Trophoblast cell (in vitro differentiated cells and primary cell): ENCODE measurements around the gene MX2.

Experiments
- DNase-seq, 2 donors: peaks; one replicate each; pipeline ENCODE4 v3.0.0-alpha.2; 2016
- H2AFZ ChIP-seq: 2 replicates; pipeline ENCODE4 v1.6.1; 2013; ENCODE audit warnings: low read length, moderate library complexity, mild to moderate bottlenecking; ENCODE audit not compliant: insufficient read depth, poor library complexity
- H2AK5ac ChIP-seq: 2 replicates; pipeline ENCODE4 v1.6.1; 2013; ENCODE audit warnings: mild to moderate bottlenecking, low read length
- H2BK120ac ChIP-seq: 2 replicates; pipeline ENCODE4 v1.6.1; 2013; ENCODE audit warnings: low read length, mild to moderate bottlenecking, moderate library complexity; ENCODE audit not compliant: insufficient read depth, poor library complexity
- H2BK12ac ChIP-seq: 2 replicates; pipeline ENCODE4 v1.6.1; 2013; ENCODE audit warnings: mild to moderate bottlenecking, low read length, moderate library complexity
- H2BK5ac ChIP-seq: 2 replicates; pipeline ENCODE4 v1.6.1; 2013; ENCODE audit warnings: low read length, low read depth, moderate library complexity, mild to moderate bottlenecking; ENCODE audit not compliant: poor library complexity
- H3K14ac ChIP-seq: 2 replicates; pipeline ENCODE4 v1.6.1; 2013; ENCODE audit warnings: mild to moderate bottlenecking, low read length
- H3K18ac ChIP-seq: 2 replicates; pipeline ENCODE4 v1.6.1; 2013; ENCODE audit warnings: mild to moderate bottlenecking, low read length
- H3K23ac ChIP-seq: 2 replicates; pipeline ENCODE4 v1.6.1; 2013; ENCODE audit warnings: low read length
- H3K27ac ChIP-seq: 2 replicates; pipeline ENCODE4 v1.5.1; 2013; ENCODE audit warnings: low read depth, mild to moderate bottlenecking, inconsistent platforms, low read length, moderate library complexity
- H3K27me3 ChIP-seq: 2 replicates; pipeline ENCODE4 v1.6.1; 2013; ENCODE audit warnings: inconsistent platforms, mild to moderate bottlenecking, low read length, moderate library complexity; ENCODE audit not compliant: insufficient read depth
- H3K36me3 ChIP-seq, 2 experiments: 1 replicate in 1 of 2; 2 replicates in 1 of 2; pipeline ENCODE4 v1.6.1; 2013; ENCODE audit warnings: low read length in 2 of 2, mild to moderate bottlenecking in 2 of 2, moderate library complexity in 1 of 2; ENCODE audit not compliant: insufficient read depth in 2 of 2, control insufficient read depth in 1 of 2
- H3K4ac ChIP-seq: 2 replicates; pipeline ENCODE4 v1.6.1; 2013; ENCODE audit warnings: low read depth, mild to moderate bottlenecking, low read length, moderate library complexity
- H3K4me1 ChIP-seq, 2 experiments: 1 replicate in 1 of 2; 2 replicates in 1 of 2; pipeline ENCODE4 v1.6.1; 2013; ENCODE audit warnings: low read length in 2 of 2, mild to moderate bottlenecking in 2 of 2, moderate library complexity in 1 of 2; ENCODE audit not compliant: insufficient read depth in 2 of 2, control insufficient read depth in 1 of 2
- H3K4me2 ChIP-seq: 2 replicates; pipeline ENCODE4 v1.6.1; 2013; ENCODE audit warnings: inconsistent platforms, mild to moderate bottlenecking, low read length, moderate library complexity
- H3K4me3 ChIP-seq: 2 replicates; pipeline ENCODE4 v1.5.1; 2013; ENCODE audit warnings: mild to moderate bottlenecking, low read depth, low read length, inconsistent platforms
- H3K79me1 ChIP-seq: one replicate; pipeline ENCODE4 v1.6.1; 2013; ENCODE audit warnings: low read length
- H3K79me2 ChIP-seq: 2 replicates; pipeline ENCODE4 v1.6.1; 2013; ENCODE audit warnings: low read length, mild to moderate bottlenecking; ENCODE audit not compliant: control insufficient read depth, insufficient read depth, poor library complexity
- H3K9ac ChIP-seq: 2 replicates; pipeline ENCODE4 v1.6.1; 2013; ENCODE audit warnings: mild to moderate bottlenecking, low read length
- H3K9me3 ChIP-seq: 2 replicates; pipeline ENCODE4 v1.6.1; 2013; ENCODE audit warnings: low read depth, mild to moderate bottlenecking, control low read depth, inconsistent platforms, low read length; ENCODE audit not compliant: insufficient read depth
- H4K12ac ChIP-seq: 2 replicates; pipeline ENCODE4 v1.6.1; 2013; ENCODE audit warnings: low read depth, mild to moderate bottlenecking, low read length, moderate library complexity
- H4K8ac ChIP-seq: 2 replicates; pipeline ENCODE4 v1.6.1; 2013; ENCODE audit warnings: low read depth, mild to moderate bottlenecking, low read length, moderate library complexity
- H4K91ac ChIP-seq: one replicate; pipeline ENCODE4 v1.6.1; 2013; ENCODE audit warnings: low read depth, mild to moderate bottlenecking, low read length, moderate library complexity
- WGBS: extraction: QIAGEN DNeasy Blood & Tissue Kit; methylation state at CpG from one replicate; pipeline ENCODE4 v1.1.7; 2013; ENCODE audit warnings: missing lambda C conversion rate; ENCODE audit not compliant: insufficient read length, insufficient coverage; ENCODE audit errors: extremely low coverage; 5-methylcytosine and 5-hydroxymethylcytosine counted together

Gene MX2

DNA sequence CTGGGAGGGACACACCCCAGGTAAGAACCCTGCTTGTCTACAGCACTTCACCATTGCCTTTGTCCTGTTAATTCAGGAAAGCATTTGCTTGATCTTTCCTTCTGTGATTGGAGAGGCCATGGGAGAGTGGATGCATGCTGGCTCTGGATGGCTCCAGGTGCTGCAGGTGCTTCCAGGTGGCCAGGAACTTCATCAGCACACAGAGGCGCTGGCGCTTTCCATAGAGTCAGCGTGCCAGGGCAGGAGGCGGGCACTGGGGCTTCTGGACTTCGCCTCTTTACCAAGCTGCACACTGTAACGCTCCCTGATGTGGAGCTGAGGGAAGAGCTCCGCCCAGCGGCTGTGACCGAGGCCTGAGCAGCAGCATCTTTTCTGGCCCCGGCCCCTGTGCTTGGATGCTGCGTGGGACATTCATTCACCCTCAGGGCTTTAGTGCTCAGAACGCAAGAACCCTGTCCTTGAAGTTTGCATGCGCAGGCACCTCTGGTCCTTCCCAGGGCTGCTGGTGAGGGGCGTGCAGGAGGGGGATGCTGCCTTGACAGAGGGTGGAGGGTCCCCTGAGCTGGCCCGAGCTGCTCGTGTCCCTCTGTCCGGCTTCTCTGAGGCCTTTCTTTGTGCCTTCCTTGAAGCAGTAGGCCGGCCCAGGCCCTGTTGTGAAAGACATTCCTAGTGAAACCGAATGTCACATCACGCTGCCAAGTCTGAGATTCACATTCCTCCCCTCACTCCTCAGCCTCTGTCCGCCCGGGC lies 1.6 kb upstream of the MX2 start:
- no peak overlapping the region for H2BK5ac ChIP-seq
- no peak overlapping the region for H2BK12ac ChIP-seq
- no peak overlapping the region for H2AK5ac ChIP-seq
- H3K4ac ChIP-seq: no peak overlapping the region
- no peak overlapping the region for H3K14ac ChIP-seq
- no peak overlapping the region for H4K12ac ChIP-seq
- no peaks in the 10 kb centered on the region for H3K36me3 ChIP-seq
- no peak overlapping the region for H4K8ac ChIP-seq
- WGBS: no CpG with 5 or more reads among the region's 22 CpGs
- H2BK120ac ChIP-seq: no peak overlapping the region
- no peaks in the 10 kb centered on the region for H3K27me3 ChIP-seq
- no peak overlapping the region for H3K23ac ChIP-seq
- no peaks in the 10 kb centered on the region for H3K79me2 ChIP-seq
- no peaks in the 10 kb centered on the region for H3K4me1 ChIP-seq
- H3K4me3 ChIP-seq: no peak overlapping the region
- peak; percentile 76 to 81 for DNase-seq
- no peaks in the 10 kb centered on the region for H3K79me1 ChIP-seq
- H3K27ac ChIP-seq: no peak overlapping the region
- H4K91ac ChIP-seq: no peak overlapping the region
- H3K9ac ChIP-seq: no peak overlapping the region
- H3K18ac ChIP-seq: no peak overlapping the region
- no peaks in the 10 kb centered on the region for H3K9me3 ChIP-seq
- H2AFZ ChIP-seq: no peak overlapping the region
- H3K4me2 ChIP-seq: no peak overlapping the region

DNA sequence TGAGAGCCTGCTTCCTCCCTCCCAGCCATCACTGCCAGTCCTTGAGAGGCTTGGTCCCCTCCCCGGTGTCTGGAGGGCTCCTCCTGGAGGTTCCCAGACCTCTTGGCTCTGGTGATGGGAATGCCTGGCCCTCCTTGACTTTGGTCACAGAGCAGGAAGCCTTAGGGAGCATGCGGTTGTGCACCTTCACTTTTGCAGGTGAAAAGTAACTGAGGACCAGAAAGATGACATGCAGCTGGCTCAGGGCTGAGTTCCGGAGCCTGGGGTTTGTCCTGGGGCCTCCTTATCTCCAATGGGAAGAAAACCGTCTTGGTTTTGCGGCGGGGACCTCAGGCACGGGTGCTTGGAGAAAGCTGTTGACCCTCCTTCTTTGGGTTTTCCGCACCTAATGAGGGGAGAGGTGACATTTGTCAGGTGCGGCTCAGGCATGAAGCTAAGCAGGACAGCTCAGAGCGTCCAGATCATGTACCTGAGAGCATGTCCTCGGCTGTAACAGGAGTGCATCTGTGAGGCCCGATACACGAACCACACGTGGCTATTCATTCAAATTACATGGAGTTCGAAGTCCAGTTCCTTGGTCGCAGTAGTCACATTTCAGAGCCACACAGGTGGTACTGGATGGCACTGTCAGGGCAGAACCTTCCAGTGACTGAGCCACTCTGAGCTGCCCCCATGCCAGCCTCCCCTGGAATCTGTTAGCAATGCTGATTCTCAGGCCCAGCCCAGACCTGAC lies 608 bp upstream of the MX2 start:
- Histone ChIP-seq H2BK12ac (no peak overlapping the region), H3K14ac (no peak overlapping the region), H3K9ac (no peak overlapping the region), H2BK5ac (no peak overlapping the region), H3K79me2 (no peaks in the 10 kb centered on the region), H4K12ac (no peak overlapping the region), H3K79me1 (no peaks in the 10 kb centered on the region), H2BK120ac (no peak overlapping the region), H3K4me3 (no peak overlapping the region), H3K4me2 (no peak overlapping the region), H2AK5ac (no peak overlapping the region), H3K36me3 (no peaks in the 10 kb centered on the region), H3K4me1 (no peaks in the 10 kb centered on the region), H4K91ac (no peak overlapping the region), H3K9me3 (no peaks in the 10 kb centered on the region), H3K27me3 (no peaks in the 10 kb centered on the region), H3K18ac (no peak overlapping the region), H4K8ac (no peak overlapping the region), H3K27ac (no peak overlapping the region), H3K4ac (no peak overlapping the region), H2AFZ (no peak overlapping the region), H3K23ac (no peak overlapping the region)
- DNase-seq: peak; percentile 27
- no CpG with 5 or more reads among the region's 16 CpGs for WGBS

DNA sequence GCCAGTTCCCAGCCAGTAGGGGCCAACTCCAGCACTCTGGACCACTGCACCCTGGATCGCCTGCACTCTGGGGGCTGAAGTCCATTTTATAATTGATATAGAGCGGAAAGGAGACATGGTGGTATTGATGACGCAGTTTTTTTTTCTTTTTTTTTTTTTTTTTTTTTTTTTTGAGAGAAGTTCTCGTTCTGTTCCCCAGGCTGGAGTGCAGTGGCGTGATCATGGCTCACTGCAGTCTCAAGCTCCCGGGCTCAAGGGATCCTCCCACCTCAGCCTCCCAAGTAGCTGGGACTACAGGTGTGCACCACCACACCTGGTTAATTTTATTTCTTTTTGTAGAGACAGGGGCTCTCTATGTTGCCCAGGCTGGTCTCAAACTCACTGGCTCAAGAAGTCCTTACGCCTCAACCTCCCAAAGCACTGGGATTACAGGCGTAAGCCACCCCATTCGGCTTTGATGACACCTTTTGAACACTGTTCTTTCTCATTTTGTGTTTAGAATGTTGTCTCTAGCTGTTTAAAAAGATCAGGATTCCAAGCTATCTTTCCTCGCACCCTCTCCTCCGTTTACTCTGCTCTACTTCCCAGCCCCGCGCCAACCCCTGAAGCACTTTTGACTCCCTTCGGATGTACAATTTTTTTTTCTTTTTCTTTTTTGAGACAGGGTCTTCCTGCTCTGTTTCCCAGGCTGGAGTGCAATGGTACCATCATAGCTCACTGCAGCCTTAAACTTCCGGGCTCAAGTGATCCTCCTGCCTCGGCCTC lies 960 bp downstream of the MX2 start:
- no peak overlapping the region for H3K18ac ChIP-seq
- no peak overlapping the region for H4K8ac ChIP-seq
- H3K4me3 ChIP-seq: no peak overlapping the region
- no peak overlapping the region for H3K9ac ChIP-seq
- H2BK120ac ChIP-seq: no peak overlapping the region
- H2AFZ ChIP-seq: no peak overlapping the region
- no peaks in the 10 kb centered on the region for H3K9me3 ChIP-seq
- no peak overlapping the region for H3K14ac ChIP-seq
- no peak overlapping the region for H2AK5ac ChIP-seq
- no peaks in the 10 kb centered on the region for H3K36me3 ChIP-seq
- H3K27me3 ChIP-seq: no peaks in the 10 kb centered on the region
- H2BK5ac ChIP-seq: no peak overlapping the region
- H3K79me1 ChIP-seq: no peaks in the 10 kb centered on the region
- H4K91ac ChIP-seq: no peak overlapping the region
- H3K4me2 ChIP-seq: no peak overlapping the region
- WGBS: no CpG with 5 or more reads among the region's 16 CpGs
- no peak overlapping the region for H2BK12ac ChIP-seq
- no peaks in the 10 kb centered on the region for H3K79me2 ChIP-seq
- DNase-seq: no peak
- H3K4me1 ChIP-seq: peaks cover 4 to 6% of the 10 kb centered on the region in 2 experiments
- no peak overlapping the region for H4K12ac ChIP-seq
- no peak overlapping the region for H3K23ac ChIP-seq
- H3K27ac ChIP-seq: no peak overlapping the region
- H3K4ac ChIP-seq: no peak overlapping the region

DNA sequence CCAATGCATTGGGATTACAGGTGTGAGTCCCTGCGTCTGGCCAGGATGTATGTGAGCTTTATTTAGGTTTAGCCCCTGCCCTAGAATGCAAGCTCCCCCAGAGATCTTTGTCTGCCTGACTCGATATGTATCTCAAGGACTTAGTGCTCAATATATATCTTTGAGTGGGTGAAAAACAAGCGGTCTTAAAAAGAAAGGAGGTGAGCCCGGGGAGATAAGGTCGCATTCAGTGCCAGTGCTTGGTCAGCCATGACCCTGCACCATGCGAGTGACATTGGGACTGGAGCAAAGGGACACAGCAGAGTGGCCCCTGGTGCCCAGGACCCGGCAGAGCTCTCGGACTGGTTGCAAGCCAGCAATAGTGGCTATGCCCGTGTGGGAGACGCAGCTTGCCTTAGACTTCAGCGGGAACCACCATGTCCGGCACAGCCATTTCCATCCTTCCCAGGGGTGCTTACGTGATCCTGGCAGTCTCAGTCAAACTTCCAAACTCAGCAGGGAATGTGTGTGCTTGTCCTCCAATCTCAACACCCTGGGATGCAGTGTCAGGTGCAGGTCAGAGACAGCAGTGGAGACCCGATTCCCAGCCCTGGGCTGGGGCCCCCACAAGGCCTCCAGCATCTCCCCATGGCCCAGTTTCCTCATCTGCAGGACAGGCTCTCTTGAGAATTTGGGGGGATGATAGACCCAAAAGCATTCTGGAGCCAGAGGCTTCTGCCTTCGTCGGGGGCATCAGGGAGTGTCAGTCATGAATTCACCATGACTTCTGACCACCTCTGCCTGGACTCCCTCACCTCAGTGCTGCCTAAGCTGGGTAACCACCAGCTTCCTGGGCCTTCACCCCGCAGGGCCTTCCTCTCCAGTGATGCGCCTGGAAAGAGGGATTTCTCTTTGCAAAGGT lies 1.8 kb downstream of the MX2 start:
- Histone ChIP-seq H3K27me3 (no peaks in the 10 kb centered on the region), H3K18ac (no peak overlapping the region), H3K23ac (no peak overlapping the region), H2BK120ac (no peak overlapping the region), H3K36me3 (no peaks in the 10 kb centered on the region), H2AK5ac (no peak overlapping the region), H3K14ac (no peak overlapping the region), H2AFZ (no peak overlapping the region), H2BK5ac (no peak overlapping the region), H3K9ac (no peak overlapping the region), H4K91ac (no peak overlapping the region), H3K79me2 (no peaks in the 10 kb centered on the region), H4K12ac (no peak overlapping the region), H3K4ac (no peak overlapping the region), H4K8ac (no peak overlapping the region), H2BK12ac (no peak overlapping the region), H3K79me1 (no peaks in the 10 kb centered on the region), H3K9me3 (no peaks in the 10 kb centered on the region), H3K27ac (no peak overlapping the region), H3K4me2 (no peak overlapping the region), H3K4me1 (peaks cover 4 to 6% of the 10 kb centered on the region in 2 experiments), H3K4me3 (no peak overlapping the region)
- DNase-seq: no peak
- WGBS: no CpG with 5 or more reads among the region's 18 CpGs
